Upper lobe of left lung (tissue), 4 donors: ENCODE measurements around the gene BPTF.

Experiments used
- EP300 ChIP-seq, 4 donors: sonication (generic); formaldehyde crosslinking; IDR thresholded peaks; one replicate each; pipeline ENCODE4 v1.5.1; 2017; ENCODE audit warnings: antibody characterized with exemption in 4 of 4, control low read depth in 2 of 4
- POLR2A ChIP-seq, 4 donors: fragments of 450-650 bp; IDR thresholded peaks; one replicate each; pipeline ENCODE4 v1.5.1; 2016 to 2017; ENCODE audit warnings: antibody characterized with exemption in 4 of 4, mild to moderate bottlenecking in 2 of 4
- POLR2AphosphoS5 ChIP-seq, 2 donors: sonication (generic); formaldehyde crosslinking; IDR thresholded peaks; one replicate each; pipeline ENCODE4 v1.5.1; 2017; ENCODE audit warnings: antibody characterized with exemption in 2 of 2
- TF ChIP-seq, protein P1 (sequence below), 6 experiments: fragments of 450-650 bp in 4 of 6; fragments of 200-600 bp in 2 of 6; sonication (generic) in 2 of 6; IDR thresholded peaks; one replicate each; pipeline ENCODE4 v1.5.1; 2016 to 2019; ENCODE audit warnings: antibody characterized with exemption in 6 of 6

- TF ChIP-seq, protein P1, sequence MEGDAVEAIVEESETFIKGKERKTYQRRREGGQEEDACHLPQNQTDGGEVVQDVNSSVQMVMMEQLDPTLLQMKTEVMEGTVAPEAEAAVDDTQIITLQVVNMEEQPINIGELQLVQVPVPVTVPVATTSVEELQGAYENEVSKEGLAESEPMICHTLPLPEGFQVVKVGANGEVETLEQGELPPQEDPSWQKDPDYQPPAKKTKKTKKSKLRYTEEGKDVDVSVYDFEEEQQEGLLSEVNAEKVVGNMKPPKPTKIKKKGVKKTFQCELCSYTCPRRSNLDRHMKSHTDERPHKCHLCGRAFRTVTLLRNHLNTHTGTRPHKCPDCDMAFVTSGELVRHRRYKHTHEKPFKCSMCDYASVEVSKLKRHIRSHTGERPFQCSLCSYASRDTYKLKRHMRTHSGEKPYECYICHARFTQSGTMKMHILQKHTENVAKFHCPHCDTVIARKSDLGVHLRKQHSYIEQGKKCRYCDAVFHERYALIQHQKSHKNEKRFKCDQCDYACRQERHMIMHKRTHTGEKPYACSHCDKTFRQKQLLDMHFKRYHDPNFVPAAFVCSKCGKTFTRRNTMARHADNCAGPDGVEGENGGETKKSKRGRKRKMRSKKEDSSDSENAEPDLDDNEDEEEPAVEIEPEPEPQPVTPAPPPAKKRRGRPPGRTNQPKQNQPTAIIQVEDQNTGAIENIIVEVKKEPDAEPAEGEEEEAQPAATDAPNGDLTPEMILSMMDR (IDR thresholded peaks at IDR 0.05): no peak
- TF ChIP-seq EP300 (IDR thresholded peaks at IDR 0.05) (no peak), POLR2AphosphoS5 (IDR thresholded peaks at IDR 0.05) (no peak), POLR2A (IDR thresholded peaks at IDR 0.05) (no peak)
Measured at GRCh38 chr17:67854378-67854777, 29.1 kb downstream of the BPTF start.
